ENCODE results near the gene SPAG8. TPM values are rescaled to one million over a fixed set of nuclear protein-coding genes. Genes with fewer than 3 reads are reported as not detected.

Gene SPAG8
- total RNA-seq, 1 donor from 2014 or later = 0.21 TPM

DNA sequence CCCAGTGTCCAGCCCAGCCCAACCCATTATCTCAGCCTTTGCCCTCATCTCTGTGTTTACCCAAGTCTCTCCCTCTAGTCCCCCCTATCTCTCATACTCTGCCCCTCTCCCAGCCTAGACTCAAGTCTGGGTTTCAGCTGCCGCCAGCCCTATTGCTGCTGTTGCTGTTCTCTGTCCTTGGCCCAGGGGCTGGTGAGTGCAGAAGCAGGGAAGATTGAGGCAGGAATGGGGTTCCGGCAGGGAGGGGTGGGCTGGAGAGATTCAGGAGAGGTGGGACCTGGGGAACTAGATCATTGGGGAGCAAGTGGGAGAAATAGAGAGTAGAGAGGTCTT is 17.7 kb upstream of the SPAG8 start:
- peaks cover 34% of the 10 kb centered on the region for H3K4me1 Mint-ChIP-seq

DNA sequence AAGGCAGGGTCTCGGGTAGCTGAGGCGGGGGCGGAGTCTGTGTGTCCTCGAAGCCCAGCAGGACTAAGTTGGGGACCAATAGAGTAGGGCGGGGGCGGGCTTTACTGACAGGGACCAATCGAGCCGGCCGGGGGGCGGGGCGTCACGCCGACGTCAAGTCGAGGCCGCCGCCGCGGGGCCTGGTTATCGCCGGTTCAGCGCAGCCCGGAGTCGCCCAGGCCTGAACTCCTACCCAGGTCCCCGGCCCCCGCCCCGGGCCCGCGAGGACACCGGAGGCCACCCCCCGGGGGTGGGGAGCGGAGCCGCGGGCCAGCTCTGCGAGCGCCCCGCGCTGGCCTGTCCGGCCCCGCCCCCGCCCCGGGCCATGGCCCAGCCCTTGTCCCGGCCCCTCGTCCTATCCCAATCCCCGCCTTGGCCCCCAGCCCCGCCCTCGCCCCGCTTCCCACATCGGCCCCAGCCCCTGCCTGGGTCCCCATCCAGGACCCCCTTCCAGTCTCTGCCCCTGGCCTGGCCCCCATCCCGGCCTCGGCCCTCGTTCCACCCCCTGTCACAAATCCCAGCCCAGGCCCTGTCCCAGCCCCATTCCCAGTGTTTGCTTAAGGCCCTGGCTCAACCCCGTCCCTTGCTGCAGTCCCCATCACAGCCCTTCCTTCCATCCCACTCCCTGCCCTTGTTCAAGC is 17.2 kb upstream of the SPAG8 start, which contains the start of gene TMEM8B:
TMEM8B (plus strand) TSS at position 145 of the 680 bp plus-strand sequence; CDS start at position 365, 220 bp downstream.
- peak; percentile 97 for DNase-seq
- peak within 1 kb of the TSS; percentile 86 for H3K27ac Mint-ChIP-seq
- H3K27me3 Mint-ChIP-seq = peaks cover 6% of the 10 kb centered on the region
- H3K4me1 Mint-ChIP-seq = peaks cover 29% of the 10 kb centered on the region
- no peaks in the 10 kb centered on the region for H3K36me3 Mint-ChIP-seq (ENCODE audit: low read depth)
- intact Hi-C loops (cut with micrococcal nuclease) = loop anchor here (1.0 to 5.0 kb wide), 2 partner anchors 14 to 227 kb away; partner anchors contain the start of gene HINT2
- peak within 1 kb of the TSS; percentile 93 for H3K4me3 Mint-ChIP-seq
- no peaks in the 10 kb centered on the region for H3K9me3 Mint-ChIP-seq

More for the DNA sequence above, 17.7 kb upstream of the SPAG8 start:
- no peaks in the 10 kb centered on the region for H3K36me3 Mint-ChIP-seq (ENCODE audit: low read depth)
- H3K9me3 Mint-ChIP-seq = no peaks in the 10 kb centered on the region
- DNase-seq = no peak
- H3K4me3 Mint-ChIP-seq = peak overlapping the region; percentile 90
- H3K27ac Mint-ChIP-seq = peak overlapping the region; percentile 84
- H3K27me3 Mint-ChIP-seq = peaks cover 6% of the 10 kb centered on the region
- intact Hi-C loops (cut with micrococcal nuclease) = loop anchor here (1.0 to 5.0 kb wide), 2 partner anchors 14 to 227 kb away; partner anchors contain the start of gene HINT2

DNA sequence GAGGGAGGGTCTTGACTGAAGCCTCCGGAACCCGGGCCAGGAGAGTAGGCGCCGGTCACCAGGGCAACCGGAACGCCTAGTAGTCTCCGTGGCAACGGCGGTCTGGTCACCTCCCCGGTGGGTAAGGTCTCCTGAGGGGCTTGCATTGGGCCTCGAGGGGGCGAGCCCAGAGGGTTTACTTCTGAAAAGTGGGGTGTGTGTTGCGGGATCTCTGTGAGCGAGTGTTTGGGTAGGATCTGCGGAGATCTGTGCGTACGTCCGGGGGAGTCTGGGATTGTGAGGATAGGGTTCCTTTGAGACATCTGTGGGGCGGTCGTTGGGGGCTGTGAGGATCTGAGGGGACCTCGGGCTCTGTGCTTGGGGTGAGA is 16.6 kb upstream of the SPAG8 start, which contains the start of gene FAM221B:
FAM221B (minus strand) TSS at position 17 of the 368 bp plus-strand sequence. CDS start 2,571 bp downstream, outside the sequence.
- Mint-ChIP-seq H3K4me3 (peak within 1 kb of the TSS; percentile 93), H3K9me3 (no peaks in the 10 kb centered on the region), H3K27me3 (peaks cover 6% of the 10 kb centered on the region), H3K4me1 (peaks cover 29% of the 10 kb centered on the region), H3K27ac (peak within 1 kb of the TSS; percentile 86), H3K36me3 (ENCODE audit: low read depth) (no peaks in the 10 kb centered on the region)
- peak; percentile 84 for DNase-seq
- intact Hi-C loops (cut with micrococcal nuclease) = loop anchor here (1.0 to 5.0 kb wide), 2 partner anchors 13 to 226 kb away; partner anchors contain the start of gene HINT2

DNA sequence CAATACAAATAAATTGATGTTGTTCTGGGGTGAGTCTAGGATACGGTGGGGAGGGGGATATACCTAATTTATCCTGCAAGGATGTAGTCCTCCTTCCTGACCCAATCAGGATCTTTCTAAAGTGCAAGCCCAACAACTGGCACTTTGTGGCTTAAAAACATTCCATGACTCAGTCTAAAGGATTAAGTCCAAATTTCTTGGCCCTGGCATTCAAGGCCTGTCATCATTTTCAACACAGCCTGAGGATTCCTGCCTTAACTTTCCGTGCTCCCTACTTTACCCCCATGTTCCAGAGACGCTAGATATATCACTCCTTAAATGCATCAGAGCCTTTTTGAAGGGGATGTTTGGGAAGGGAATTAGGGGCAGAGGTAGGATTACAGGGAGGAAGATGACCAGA is 15.4 kb upstream of the SPAG8 start:
- Mint-ChIP-seq H3K4me3 (peak overlapping the region; percentile 93), H3K36me3 (ENCODE audit: low read depth) (no peaks in the 10 kb centered on the region), H3K27ac (no peak overlapping the region), H3K9me3 (no peaks in the 10 kb centered on the region), H3K4me1 (peaks cover 26% of the 10 kb centered on the region), H3K27me3 (peaks cover 9% of the 10 kb centered on the region)
- intact Hi-C loops (cut with micrococcal nuclease) = loop anchor here (2.0 to 5.0 kb wide), 2 partner anchors 37 to 225 kb away; partner anchors contain the start of gene NPR2
- no peak for DNase-seq

DNA sequence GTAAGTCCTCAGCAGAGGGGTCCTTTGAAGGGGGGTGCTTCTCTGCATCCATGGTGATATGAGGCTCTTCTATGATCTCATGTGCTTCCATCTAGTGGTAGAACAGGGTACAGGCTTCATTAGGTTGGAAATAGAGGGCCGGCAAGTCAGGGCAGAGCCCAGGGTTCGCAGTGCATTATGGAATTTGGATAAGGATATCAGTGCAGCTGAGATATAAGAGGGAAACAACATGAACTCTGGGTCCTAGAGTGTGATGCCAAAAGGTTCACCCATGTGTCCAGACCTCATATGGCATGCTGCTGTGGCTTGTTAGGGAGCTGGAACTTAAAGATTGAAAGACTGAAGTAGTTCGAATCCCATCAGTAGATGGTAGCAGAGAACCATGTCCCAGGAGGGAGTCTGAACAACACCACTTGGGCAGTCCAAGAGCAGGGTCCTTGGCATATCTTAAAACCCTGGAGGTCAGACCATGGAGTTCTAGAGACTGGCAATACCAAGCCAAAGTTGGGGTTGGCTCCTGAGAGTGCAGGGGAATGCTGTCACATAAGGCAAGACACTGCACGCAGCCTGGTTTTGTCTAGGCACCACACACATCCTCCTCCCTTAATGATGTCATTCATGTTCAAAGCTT is 14.1 kb upstream of the SPAG8 start:
- peak overlapping the region; percentile 9 for H3K27ac Mint-ChIP-seq
- no peaks in the 10 kb centered on the region for H3K36me3 Mint-ChIP-seq (ENCODE audit: low read depth)
- intact Hi-C loops (cut with micrococcal nuclease) = loop anchor here (1.0 to 5.0 kb wide), 3 partner anchors 35 to 224 kb away; partner anchors contain the start of gene NPR2
- peaks cover 9% of the 10 kb centered on the region for H3K27me3 Mint-ChIP-seq
- peak; percentile 82 for DNase-seq
- H3K4me3 Mint-ChIP-seq = no peak overlapping the region
- peaks cover 26% of the 10 kb centered on the region for H3K4me1 Mint-ChIP-seq
- H3K9me3 Mint-ChIP-seq = no peaks in the 10 kb centered on the region

DNA sequence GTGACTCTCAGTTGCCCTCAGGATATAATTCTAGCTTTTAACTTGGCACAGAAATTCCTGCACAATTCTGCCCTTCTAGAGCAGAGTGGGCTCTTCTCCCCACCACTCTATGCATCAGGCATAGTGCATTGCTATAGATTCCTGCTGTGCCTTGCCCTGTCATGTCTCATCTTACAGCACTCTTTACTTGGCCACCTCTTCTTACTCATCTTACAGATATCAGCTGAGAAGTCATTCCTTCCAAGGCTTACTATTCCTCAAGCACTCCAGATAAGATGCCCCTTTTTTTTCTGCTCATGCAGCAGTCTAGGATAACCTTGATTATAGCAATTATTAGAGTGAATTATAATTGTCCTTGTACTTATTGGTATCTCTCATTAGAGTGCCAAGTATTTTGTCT is 10.9 kb upstream of the SPAG8 start:
- Mint-ChIP-seq H3K4me1 (peaks cover 11% of the 10 kb centered on the region), H3K27me3 (peaks cover 6% of the 10 kb centered on the region), H3K36me3 (ENCODE audit: low read depth) (no peaks in the 10 kb centered on the region), H3K4me3 (no peak overlapping the region), H3K9me3 (no peaks in the 10 kb centered on the region), H3K27ac (no peak overlapping the region)
- no peak for DNase-seq
- intact Hi-C loops (cut with micrococcal nuclease) = no loop called here

DNA sequence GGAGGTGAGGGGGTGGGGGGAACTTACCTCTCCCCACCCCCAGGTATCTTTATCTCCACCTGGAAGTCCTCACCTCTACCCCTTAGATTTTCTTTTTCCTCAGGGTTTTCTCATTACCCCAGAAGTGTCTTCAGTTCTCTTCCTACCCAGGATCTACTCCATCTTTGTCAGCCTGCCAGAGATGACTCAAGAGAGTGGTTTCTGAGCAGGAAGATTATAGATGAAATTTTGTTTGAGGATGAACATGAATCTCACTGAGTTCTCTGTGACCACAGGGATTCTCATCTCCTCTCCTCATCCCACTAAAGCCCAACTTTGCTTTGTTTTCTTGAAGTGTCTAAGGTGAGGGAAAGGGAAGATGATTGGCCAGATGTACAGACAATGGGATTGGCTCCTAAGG is 8.0 kb upstream of the SPAG8 start:
- no peak overlapping the region for H3K27ac Mint-ChIP-seq
- peaks cover 4% of the 10 kb centered on the region for H3K4me1 Mint-ChIP-seq
- no peak for DNase-seq
- intact Hi-C loops (cut with micrococcal nuclease) = no loop called here
- no peaks in the 10 kb centered on the region for H3K36me3 Mint-ChIP-seq (ENCODE audit: low read depth)
- no peak overlapping the region for H3K4me3 Mint-ChIP-seq
- H3K9me3 Mint-ChIP-seq = peaks cover 3% of the 10 kb centered on the region
- H3K27me3 Mint-ChIP-seq = peaks cover 7% of the 10 kb centered on the region

DNA sequence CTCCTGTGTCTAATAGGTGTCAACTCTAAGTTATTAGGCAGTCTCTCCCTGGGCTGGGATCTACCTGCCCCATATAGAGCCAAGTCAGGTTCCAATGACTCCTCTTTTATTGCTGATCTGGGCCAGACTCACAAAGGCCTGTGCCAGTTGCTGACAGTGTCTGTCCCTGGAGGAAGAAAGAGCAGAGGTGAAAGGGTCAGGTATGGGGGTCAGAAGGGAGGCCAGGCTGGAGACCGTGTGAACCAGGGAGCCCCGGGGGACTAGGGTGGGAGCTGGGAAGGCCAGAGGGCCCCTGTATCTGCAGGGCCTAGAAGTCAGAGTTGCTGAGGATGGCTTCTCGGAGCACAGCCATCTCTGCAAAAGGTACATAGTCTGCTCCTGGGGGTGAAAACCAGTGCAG is 6.3 kb upstream of the SPAG8 start:
- intact Hi-C loops (cut with micrococcal nuclease) = loop anchor here (10.0 kb wide), 2 partner anchors 586 to 704 kb away; partner anchors contain the start of genes ATOSB and RNF38
- H3K27ac Mint-ChIP-seq = no peak overlapping the region
- H3K4me3 Mint-ChIP-seq = no peak overlapping the region
- peaks cover 7% of the 10 kb centered on the region for H3K27me3 Mint-ChIP-seq
- peaks cover 11% of the 10 kb centered on the region for H3K4me1 Mint-ChIP-seq
- H3K9me3 Mint-ChIP-seq = peaks cover 3% of the 10 kb centered on the region
- H3K36me3 Mint-ChIP-seq (ENCODE audit: low read depth) = no peaks in the 10 kb centered on the region
- no peak for DNase-seq

DNA sequence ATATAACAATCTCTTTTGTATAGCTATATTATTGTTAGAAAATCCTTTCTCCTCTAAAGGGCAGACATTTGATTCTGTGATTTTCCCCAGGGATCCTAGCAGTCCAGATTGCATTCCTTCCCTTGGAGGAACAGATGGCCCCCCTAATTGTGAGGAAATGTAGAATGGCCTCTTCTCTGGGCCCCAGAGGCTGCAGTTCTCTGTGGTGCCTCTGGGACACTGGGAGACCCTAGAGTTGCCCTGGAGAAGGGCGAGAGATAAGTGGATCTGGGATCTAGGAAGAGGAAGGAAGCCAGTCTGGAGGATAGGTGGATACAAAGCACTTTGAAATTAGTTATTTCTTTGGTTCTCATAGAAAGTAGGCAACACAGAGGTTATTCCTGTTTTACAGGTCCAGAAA is 4.6 kb upstream of the SPAG8 start:
- Mint-ChIP-seq H3K36me3 (ENCODE audit: low read depth) (no peaks in the 10 kb centered on the region), H3K4me3 (no peak overlapping the region), H3K27me3 (peaks cover 4% of the 10 kb centered on the region), H3K9me3 (peaks cover 3% of the 10 kb centered on the region), H3K4me1 (peaks cover 25% of the 10 kb centered on the region), H3K27ac (no peak overlapping the region)
- no peak for DNase-seq
- intact Hi-C loops (cut with micrococcal nuclease) = loop anchor here (10.0 kb wide), 2 partner anchors 588 to 702 kb away; partner anchors contain the start of genes ATOSB and RNF38

DNA sequence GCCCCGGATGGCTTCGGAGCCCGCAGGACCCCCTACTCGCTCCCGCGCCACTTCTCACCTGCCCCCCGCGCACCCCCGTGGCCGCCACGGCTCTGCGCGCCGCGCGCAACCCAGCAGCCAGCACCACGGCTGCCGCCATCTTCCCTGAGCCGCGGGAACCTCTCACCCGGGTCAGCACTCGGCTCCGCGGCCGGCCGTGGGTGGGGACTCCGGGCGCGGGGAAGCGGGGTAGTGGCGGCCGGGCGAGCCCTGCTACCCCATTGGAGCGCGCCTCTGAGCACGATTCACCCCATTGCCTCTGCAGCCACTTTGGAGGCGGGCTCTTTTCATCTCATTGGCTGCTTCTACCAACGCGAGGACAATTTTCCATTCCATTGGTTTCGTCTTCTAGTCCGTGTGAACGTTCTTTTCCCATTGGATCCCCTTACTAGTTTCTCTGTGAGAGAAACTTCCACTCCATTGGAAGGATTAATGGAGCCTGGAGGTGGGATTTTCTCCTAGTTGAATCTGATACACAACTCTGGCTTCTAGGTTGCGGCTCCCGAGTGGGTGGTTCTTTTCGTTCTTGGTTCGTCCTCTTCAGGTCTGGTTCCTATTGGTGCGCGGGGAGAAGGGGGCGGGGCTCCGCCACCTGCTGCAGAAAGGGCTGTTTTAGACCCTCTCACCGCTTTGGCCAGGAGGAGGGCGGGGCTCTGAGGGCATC is 2.9 kb upstream of the SPAG8 start, which contains the start of gene HINT2:
HINT2 (minus strand) TSS at position 202 of the 703 bp plus-strand sequence; CDS start at position 139, 63 bp downstream.
- Mint-ChIP-seq H3K9me3 (peaks cover 3% of the 10 kb centered on the region), H3K4me3 (peak within 1 kb of the TSS; percentile 90), H3K4me1 (peaks cover 35% of the 10 kb centered on the region), H3K27ac (peak within 1 kb of the TSS; percentile 98), H3K36me3 (ENCODE audit: low read depth) (no peaks in the 10 kb centered on the region), H3K27me3 (peaks cover 4% of the 10 kb centered on the region)
- DNase-seq = peak; percentile 99
- intact Hi-C loops (cut with micrococcal nuclease) = loop anchor here (1.0 to 10.0 kb wide), 9 partner anchors 14 to 743 kb away; partner anchors contain the start of genes ATOSB, CCDC107, CREB3 and NPR2

DNA sequence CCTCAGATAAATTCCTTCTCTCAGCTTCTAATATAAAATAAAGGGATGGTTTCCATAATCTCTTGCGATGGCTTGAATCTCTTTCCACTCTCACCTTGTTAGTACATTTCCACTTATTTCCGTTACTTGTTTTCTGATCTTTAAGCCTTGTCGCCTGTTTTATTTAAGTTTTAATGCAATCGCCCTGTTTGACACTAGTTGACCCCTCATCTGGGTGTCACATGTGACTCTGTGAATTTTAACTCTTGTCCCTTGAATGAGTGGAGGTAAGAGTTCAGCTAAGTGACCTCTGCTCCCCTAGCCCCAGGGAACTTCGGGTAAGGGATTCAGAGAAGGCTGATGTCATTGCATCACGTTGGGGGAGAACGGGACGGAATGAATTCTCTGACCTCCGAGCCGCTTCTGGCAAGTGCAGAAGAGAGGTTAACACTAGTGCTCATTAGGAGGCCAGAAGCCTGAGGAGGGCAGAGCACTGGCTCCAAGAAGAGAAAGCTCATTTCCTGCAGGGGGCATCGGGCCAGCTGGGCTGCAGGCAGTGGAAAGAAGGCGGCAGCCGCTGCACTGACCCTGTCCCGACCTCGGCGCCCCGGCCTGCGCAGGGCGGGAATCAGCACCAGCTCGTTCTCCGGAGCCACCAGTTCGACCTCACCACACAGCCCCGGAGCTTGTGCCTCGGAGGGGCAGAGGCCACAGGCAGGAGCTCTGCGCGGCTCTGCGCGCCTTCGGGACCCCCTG is 2.2 kb upstream of the SPAG8 start:
- H3K4me3 Mint-ChIP-seq = peak overlapping the region; percentile 90
- peaks cover 35% of the 10 kb centered on the region for H3K4me1 Mint-ChIP-seq
- peak; percentile 84 for DNase-seq
- peaks cover 4% of the 10 kb centered on the region for H3K27me3 Mint-ChIP-seq
- peaks cover 2% of the 10 kb centered on the region for H3K36me3 Mint-ChIP-seq (ENCODE audit: low read depth)
- intact Hi-C loops (cut with micrococcal nuclease) = loop anchor here (2.0 to 10.0 kb wide), 6 partner anchors 23 to 699 kb away; partner anchors contain the start of genes ATOSB, CCDC107, NPR2 and RMRP
- peak overlapping the region; percentile 98 for H3K27ac Mint-ChIP-seq
- H3K9me3 Mint-ChIP-seq = peaks cover 3% of the 10 kb centered on the region

DNA sequence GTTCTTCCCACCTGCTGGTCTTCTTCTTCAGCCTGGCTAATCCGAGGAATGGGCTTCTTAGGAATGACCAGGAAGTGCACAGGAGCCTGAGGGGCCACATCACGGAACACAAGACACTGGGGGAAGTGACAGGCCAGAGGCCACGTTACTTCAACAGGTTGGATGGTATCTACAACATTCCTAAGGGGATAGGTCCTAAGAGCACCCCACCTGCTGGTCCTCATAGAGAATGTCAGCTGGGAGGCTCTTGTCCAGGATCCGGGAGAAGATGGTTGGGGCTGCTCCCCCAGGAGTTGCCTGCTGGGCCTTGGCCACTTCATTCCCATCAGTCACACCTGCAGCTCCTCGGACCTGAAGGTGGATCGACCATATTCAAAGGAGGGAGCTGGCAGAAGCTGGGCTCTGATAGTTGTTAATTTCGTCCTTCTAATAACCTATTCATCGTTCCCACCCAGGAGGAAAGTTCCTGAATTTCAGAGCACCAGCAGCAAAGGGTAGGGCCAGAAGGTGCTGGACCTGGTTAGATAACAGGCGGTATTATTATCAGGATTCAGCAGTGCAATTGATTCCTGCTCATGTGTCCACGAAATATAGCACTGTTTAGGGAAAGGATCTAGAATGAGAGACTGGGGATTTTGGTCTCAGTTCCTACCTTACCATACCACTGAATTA is 1.5 kb upstream of the SPAG8 start:
- Mint-ChIP-seq H3K4me3 (peak overlapping the region; percentile 90), H3K36me3 (ENCODE audit: low read depth) (peaks cover 2% of the 10 kb centered on the region), H3K27ac (no peak overlapping the region), H3K4me1 (peaks cover 35% of the 10 kb centered on the region), H3K27me3 (peaks cover 4% of the 10 kb centered on the region), H3K9me3 (peaks cover 3% of the 10 kb centered on the region)
- intact Hi-C loops (cut with micrococcal nuclease) = loop anchor here (2.0 to 10.0 kb wide), 7 partner anchors 15 to 699 kb away; partner anchors contain the start of genes ATOSB, CCDC107, NPR2 and RMRP
- DNase-seq = no peak

Data from activated CD4-positive, alpha-beta T cell treated with anti-CD3 and anti-CD28 coated beads, Interleukin-2, amount 10 ng/mL, durations not matched to agents 24 days and 14 days (primary cell).